IgD-negative memory B cell (primary cell): ENCODE measurements around the gene CYP4B1. TPM values are rescaled to one million over a fixed set of nuclear protein-coding genes. Genes with fewer than 3 reads are reported as not detected.
"Not testable (repeated sequence)": the region's sequence is repeated elsewhere in the genome, so short reads cannot be mapped to it uniquely, and the experiment has no call there.

Source experiments
- H3K27ac Mint-ChIP-seq, 3 donors: one replicate each; pipeline ENCODE4 v1.8.0; 2020 to 2022; ENCODE audit warnings: mild to moderate bottlenecking in 3 of 3, mixed read lengths in 3 of 3, moderate library complexity in 1 of 3
- H3K27me3 Mint-ChIP-seq: one replicate; pipeline ENCODE4 v1.8.0; 2021; ENCODE audit warnings: mixed read lengths
- H3K36me3 Mint-ChIP-seq: one replicate; pipeline ENCODE4 v1.8.0; 2020; ENCODE audit warnings: mild to moderate bottlenecking, mixed read lengths
- H3K4me1 Mint-ChIP-seq, 3 donors: one replicate each; pipeline ENCODE4 v1.8.0; 2020 to 2022; ENCODE audit warnings: mixed read lengths in 3 of 3, mild to moderate bottlenecking in 1 of 3
- H3K4me3 Mint-ChIP-seq, 4 donors: one replicate each; pipeline ENCODE4 v1.8.0; 2020 to 2022; ENCODE audit warnings: mild to moderate bottlenecking in 4 of 4, mixed read lengths in 4 of 4, moderate library complexity in 3 of 4
- H3K9me3 Mint-ChIP-seq, 3 donors: one replicate each; pipeline ENCODE4 v1.8.0; 2020 to 2021; ENCODE audit warnings: mixed read lengths in 3 of 3, mild to moderate bottlenecking in 1 of 3
- polyA plus RNA-seq: library from polyadenylated mRNA; unstranded; fragments of 300-500 nt; fragmentation: Illumina TruSeq; gene quantifications from one replicate; pipeline ENCODE4 v1.2.3, GENCODE V29; 2021

The CYP4B1 gene
- not detected for polyA plus RNA-seq

DNA sequence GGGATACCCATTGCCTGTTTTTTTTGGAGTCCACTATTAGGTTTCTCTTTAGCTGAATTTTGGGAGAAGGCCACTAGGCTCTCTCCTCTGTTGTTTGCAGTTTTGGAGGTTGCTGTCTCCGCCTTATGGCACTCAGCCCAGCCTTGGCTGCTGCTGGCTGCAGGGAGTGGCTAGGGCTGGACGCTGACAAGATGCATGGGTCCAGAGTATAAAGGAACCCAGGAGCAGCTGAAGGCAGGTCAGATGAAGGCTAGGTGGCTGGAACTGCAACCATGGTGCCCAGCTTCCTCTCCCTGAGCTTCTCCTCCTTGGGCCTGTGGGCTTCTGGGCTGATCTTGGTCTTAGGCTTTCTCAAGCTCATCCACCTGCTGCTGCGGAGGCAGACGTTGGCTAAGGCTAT is at the start of gene CYP4B1:
Gene CYP4B1, plus strand, starts transcription at position 237 of the 400 bp plus-strand sequence. Its CDS starts 36 bp downstream, at position 273.
- no peaks in the 10 kb centered on the region for H3K36me3 Mint-ChIP-seq
- H3K9me3 Mint-ChIP-seq, result no peaks in the 10 kb centered on the region
- no peak within 1 kb of the TSS for H3K4me3 Mint-ChIP-seq
- H3K27me3 Mint-ChIP-seq, result peaks cover 7% of the 10 kb centered on the region
- no peaks in the 10 kb centered on the region for H3K4me1 Mint-ChIP-seq
- no peak within 1 kb of the TSS for H3K27ac Mint-ChIP-seq

DNA sequence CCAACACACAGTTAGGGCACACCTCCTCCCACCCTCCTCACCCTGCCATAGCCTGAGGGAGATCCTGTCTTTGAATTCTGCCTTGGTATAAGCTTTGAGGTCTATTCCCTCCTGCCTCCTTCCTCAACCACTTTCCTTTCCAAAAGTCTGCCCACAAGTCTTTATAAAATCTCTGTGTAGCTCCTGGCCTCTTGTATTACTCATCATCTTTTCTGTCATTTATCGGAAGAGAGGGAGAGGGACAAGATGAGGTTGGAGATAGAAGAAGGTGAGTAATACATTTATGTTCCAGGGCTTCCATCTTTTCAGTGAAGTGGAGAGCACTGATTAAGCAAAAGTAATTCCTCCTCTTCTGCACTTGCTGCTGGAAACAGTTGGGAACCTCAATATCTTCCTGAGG is 49.4 kb upstream of the CYP4B1 start:
- H3K4me3 Mint-ChIP-seq, result no peak overlapping the region
- H3K9me3 Mint-ChIP-seq, result no peaks in the 10 kb centered on the region
- H3K27me3 Mint-ChIP-seq, result peaks cover 8% of the 10 kb centered on the region
- no peak overlapping the region for H3K27ac Mint-ChIP-seq
- H3K4me1 Mint-ChIP-seq, result no peaks in the 10 kb centered on the region
- H3K36me3 Mint-ChIP-seq, result no peaks in the 10 kb centered on the region

DNA sequence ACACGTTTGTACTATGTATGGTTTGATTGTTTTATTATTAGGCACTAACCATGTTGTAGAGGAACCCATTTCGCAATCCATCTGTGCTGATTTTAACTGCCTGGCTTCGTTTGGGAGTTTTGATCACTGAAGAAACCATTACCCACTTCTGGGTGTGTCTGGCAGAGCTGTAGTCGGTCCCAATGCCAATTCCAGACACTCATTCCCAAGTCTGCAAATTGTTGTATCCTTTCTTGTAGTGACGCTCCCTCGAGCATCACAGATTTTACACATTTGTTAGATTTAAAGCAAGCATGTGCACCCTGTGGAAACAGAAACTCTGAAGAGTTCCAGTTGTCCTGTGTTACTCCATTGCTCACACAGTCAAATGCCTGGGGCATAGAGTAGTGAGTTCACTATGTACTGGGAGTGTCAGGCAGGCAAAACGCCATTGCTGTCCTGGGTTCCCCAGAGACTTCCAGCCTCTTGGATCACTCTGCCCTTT is 48.9 kb upstream of the CYP4B1 start:
- Mint-ChIP-seq H3K4me3 (no peak overlapping the region), H3K27ac (no peak overlapping the region), H3K9me3 (no peaks in the 10 kb centered on the region), H3K27me3 (peaks cover 9% of the 10 kb centered on the region), H3K4me1 (no peaks in the 10 kb centered on the region), H3K36me3 (no peaks in the 10 kb centered on the region)

DNA sequence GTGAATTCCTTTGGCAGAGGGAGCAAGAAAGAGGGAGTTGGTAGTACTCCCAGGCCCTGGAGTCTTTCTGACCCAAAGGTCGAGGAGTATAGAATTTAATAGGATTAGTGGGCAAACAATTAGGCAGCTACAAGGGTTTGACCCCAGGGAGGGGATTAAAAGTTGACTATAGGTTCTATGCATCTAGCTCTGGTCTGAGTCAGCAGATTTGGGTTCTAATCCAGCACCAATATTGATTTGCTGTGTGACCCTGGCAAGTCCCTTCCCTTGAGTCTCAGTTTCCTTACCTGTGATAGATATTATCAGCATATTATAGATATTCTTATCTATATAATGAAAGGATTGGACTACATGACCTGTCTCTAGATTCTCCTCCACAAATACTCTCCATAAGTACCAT is 44.9 kb upstream of the CYP4B1 start:
- no peaks in the 10 kb centered on the region for H3K36me3 Mint-ChIP-seq
- no peaks in the 10 kb centered on the region for H3K4me1 Mint-ChIP-seq
- H3K27me3 Mint-ChIP-seq, result peaks cover 10% of the 10 kb centered on the region
- no peaks in the 10 kb centered on the region for H3K9me3 Mint-ChIP-seq
- no peak overlapping the region for H3K27ac Mint-ChIP-seq
- no peak overlapping the region for H3K4me3 Mint-ChIP-seq

DNA sequence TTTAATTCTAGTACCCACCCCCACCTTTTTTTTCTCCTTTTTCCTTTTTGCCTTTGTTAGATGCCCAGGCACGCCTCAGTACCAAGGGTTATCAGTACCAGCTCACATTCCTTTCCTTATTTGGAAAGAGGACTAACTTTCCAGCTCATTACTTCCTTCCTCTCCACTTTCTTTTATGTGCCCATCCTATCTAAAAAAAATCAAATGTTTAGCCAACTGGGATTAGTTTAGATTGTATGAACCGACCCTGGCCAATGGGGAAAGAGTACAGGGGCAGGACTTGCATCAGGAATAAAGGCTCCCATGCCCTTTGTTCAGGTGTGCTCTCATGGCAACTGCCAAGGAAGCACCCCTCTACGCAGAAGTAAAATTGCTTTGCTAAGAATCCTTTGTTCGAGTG is 44.1 kb upstream of the CYP4B1 start:
- not testable (repeated sequence) for H3K4me3 Mint-ChIP-seq, H3K27me3 Mint-ChIP-seq, H3K27ac Mint-ChIP-seq

DNA sequence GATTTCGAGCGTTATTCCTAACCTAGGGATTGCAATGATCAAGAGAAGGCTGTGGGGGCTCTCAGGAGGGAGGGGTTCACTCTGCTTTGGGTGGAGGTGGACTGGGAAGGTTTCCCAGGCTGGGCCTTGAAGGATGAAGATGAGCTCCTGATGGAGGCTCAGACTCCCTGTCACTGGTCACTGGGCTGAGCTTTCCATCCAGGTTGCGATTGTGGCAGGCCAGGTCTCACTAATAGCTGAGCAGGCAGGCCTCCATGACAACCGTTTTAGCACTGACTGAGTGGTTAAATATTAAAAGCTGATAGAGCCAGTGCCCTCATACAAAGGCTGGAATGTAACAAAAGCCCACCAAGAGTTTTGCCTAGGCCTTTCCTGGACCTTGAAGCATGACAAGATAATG is 43.7 kb upstream of the CYP4B1 start:
- no peak overlapping the region for H3K4me3 Mint-ChIP-seq
- peaks cover 10% of the 10 kb centered on the region for H3K27me3 Mint-ChIP-seq
- no peaks in the 10 kb centered on the region for H3K36me3 Mint-ChIP-seq

More for the DNA sequence above, 44.1 kb upstream of the CYP4B1 start:
- H3K4me1 Mint-ChIP-seq, H3K9me3 Mint-ChIP-seq, H3K36me3 Mint-ChIP-seq: not testable (repeated sequence)

DNA sequence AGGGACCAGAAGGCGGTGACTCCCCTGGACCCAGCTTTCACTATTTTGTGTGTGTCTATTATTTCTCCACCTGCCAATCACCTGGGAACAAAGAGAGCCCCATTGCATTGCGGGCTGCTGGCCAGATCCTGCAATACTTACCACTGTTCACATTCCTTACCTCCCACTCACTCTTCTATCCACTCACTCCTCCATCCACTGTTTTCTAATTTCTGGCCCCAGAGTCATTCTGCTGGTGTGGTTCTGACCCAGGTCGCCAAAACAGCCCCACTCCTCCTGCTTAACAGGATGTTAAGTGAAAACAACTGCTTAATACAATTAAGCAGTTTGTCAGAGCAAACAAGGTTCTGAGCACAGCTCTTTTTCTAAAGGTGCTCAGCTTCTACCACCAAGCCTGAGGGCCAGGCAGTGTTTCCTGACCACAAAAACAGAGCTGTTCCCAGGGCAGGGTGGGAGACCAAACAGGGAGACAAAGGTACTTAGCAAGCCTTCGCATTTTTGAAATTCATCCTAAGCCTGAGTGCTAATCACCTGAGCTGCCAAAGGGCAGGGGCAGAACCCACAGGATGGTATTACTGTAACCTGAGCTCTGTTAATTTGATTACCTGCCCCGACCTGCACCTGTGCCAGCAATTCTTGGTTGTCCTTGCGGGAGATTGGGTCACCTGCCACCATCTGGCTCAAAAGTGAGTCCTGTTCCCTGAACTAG is 41.4 kb upstream of the CYP4B1 start:
- Mint-ChIP-seq H3K27me3 (peaks cover 10% of the 10 kb centered on the region), H3K4me1 (peaks cover 0 to 2% (median 0%) of the 10 kb centered on the region in 3 donors), H3K9me3 (peaks cover 0 to 7% (median 0%) of the 10 kb centered on the region in 3 donors)

More for the DNA sequence above, 43.7 kb upstream of the CYP4B1 start:
- Mint-ChIP-seq H3K4me1 (no peaks in the 10 kb centered on the region), H3K9me3 (no peaks in the 10 kb centered on the region), H3K27ac (no peak overlapping the region)

DNA sequence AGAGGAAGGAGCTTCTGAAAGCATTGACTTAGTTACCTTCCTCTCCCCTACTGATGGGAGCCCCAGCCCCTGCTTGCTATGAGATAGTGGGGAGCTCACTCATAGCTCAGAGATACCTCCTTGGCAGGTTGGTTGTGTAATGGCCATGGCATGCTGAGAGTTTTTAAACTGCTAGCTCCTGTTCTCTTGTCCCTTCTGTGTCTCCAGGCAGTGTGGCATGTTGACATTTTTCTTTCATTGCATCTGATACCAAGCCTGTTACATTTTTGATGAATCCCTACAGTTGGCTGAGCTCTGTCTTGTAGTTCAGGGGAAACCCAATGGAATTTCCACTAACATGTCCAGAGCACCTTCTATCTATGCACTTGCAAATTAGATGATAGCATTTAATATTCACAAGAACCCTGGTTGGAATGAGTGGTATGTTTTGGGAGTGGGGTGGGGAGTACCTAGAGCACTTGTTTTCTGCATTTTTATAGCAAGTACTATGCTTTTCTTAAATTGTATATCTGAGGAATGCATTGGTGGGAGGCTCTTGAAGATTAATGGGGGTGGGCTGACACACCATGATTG is 40.8 kb upstream of the CYP4B1 start:
- H3K36me3 Mint-ChIP-seq, result no peaks in the 10 kb centered on the region
- H3K4me3 Mint-ChIP-seq, result no peak overlapping the region
- peaks cover 0 to 9% (median 0%) of the 10 kb centered on the region in 3 donors for H3K9me3 Mint-ChIP-seq
- H3K27ac Mint-ChIP-seq, result no peak overlapping the region
- H3K27me3 Mint-ChIP-seq, result peaks cover 10% of the 10 kb centered on the region
- peaks cover 0 to 2% (median 0%) of the 10 kb centered on the region in 3 donors for H3K4me1 Mint-ChIP-seq

More for the DNA sequence above, 41.4 kb upstream of the CYP4B1 start:
- Mint-ChIP-seq H3K36me3 (no peaks in the 10 kb centered on the region), H3K4me3 (no peak overlapping the region), H3K27ac (peak overlapping the region in 1 of 3 donors; percentile 17)

DNA sequence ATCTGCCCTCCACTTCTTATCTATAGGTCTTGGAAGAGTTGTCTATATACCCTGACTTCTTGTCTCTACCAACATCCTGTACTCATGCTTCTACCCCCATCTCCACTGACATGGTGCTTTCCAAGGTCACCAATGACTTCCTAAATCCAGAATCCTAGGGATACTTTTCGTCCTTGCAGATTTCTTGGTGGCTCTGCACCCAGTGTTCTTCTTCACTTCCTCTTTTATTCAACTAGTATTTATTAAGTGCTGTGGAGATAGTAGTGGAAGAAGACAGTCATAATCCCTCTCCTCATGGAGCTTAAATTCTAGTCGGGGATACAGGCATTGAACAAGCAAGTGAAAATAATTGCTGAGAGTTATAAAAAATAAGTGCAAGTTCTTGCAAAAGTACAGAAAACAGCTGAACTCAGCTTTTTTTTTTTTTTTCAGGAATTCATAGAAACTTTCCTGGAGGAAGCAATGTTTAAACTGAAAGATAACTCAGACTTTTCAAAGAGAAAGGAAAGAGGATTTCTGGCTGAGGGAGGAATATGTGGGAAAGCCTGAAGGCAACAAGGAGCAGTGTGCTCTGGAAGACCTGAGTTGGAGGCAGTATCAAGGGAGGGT is 38.2 kb upstream of the CYP4B1 start:
- Mint-ChIP-seq H3K27ac (no peak overlapping the region), H3K4me1 (peaks cover 0 to 2% (median 0%) of the 10 kb centered on the region in 3 donors), H3K36me3 (no peaks in the 10 kb centered on the region), H3K4me3 (no peak overlapping the region), H3K27me3 (peaks cover 13% of the 10 kb centered on the region), H3K9me3 (peaks cover 0 to 9% (median 0%) of the 10 kb centered on the region in 3 donors)

DNA sequence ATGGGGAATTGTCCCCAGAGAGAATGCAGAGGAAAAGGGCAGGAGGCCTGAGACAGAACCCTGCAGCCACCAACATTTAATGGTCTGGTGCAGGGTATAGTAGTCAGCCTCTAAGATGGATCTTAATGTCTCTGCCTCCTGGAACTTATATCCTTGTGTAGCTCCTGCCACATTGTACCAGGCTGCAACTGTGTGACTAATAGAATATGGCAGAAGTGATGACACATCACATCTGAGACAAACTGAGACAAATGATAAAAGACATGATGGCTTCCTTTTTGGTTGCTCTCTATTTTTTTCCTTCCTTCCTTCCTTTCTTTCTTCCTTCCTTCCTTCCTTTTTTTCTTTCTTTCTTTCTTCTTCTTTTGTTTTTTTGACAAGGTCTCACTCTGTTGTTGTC is 37.1 kb upstream of the CYP4B1 start:
- no peaks in the 10 kb centered on the region for H3K36me3 Mint-ChIP-seq
- H3K27ac Mint-ChIP-seq, result peak overlapping the region in 1 of 3 donors; percentile 37
- peaks cover 13% of the 10 kb centered on the region for H3K27me3 Mint-ChIP-seq
- H3K9me3 Mint-ChIP-seq, result peaks cover 0 to 9% (median 0%) of the 10 kb centered on the region in 3 donors
- H3K4me1 Mint-ChIP-seq, result peaks cover 0 to 2% (median 0%) of the 10 kb centered on the region in 3 donors
- no peak overlapping the region for H3K4me3 Mint-ChIP-seq

DNA sequence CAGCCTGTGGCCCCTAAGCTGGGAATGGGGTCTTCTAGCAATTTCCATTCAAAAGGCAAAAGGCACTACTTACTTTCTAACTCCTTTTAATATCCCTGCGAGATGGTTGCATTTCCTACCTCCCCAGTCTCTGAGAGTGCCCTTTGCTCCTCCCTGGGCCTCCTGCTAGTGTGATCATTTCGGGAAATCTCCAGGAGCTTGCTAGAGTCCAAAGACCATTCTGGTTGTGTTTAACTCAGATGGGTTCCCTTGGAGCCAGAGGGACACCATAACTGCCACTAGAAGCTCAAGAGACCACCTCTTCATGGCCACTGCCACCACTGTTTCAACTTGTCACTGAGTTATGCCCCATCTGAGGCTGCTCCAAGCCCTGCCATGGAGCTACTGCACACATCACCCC is 34.4 kb upstream of the CYP4B1 start:
- Mint-ChIP-seq H3K27ac (no peak overlapping the region), H3K27me3 (peaks cover 18% of the 10 kb centered on the region), H3K4me3 (no peak overlapping the region), H3K36me3 (no peaks in the 10 kb centered on the region), H3K9me3 (peaks cover 3 to 17% (median 4%) of the 10 kb centered on the region in 3 donors), H3K4me1 (peaks cover 0 to 2% (median 0%) of the 10 kb centered on the region in 3 donors)

DNA sequence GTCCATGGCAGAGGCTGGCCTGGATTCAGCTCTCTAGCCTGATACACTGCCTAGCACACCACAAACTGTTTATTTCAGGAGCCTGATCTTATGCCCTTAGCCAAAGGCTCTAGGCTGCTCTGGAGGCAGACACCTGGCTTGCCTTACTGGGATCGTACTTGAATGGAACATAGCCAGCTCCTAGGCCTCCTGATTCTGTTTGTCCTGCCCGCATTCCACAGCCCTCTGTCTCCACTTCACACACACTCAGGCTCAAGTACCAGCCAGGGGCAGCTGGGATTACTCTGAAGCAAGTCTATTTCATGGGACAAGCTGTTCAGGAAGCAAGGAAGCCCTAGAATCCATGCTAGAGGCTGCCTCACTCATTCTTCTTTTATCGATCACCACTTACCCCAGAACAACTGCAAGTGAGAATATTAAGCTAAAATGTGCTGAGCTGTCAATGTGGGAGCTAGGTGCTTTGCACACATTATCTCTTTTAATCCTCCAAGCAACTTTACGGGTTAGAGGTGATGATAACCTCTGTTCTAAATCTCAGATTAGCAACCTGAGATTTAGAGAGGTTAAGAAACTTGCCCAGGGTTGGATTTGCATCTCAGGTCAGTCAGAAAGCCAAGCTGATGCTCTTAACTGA is 31.1 kb upstream of the CYP4B1 start:
- Mint-ChIP-seq H3K36me3 (no peaks in the 10 kb centered on the region), H3K4me1 (peaks cover 0 to 3% (median 0%) of the 10 kb centered on the region in 3 donors), H3K9me3 (peaks cover 9 to 24% (median 21%) of the 10 kb centered on the region in 3 donors), H3K27ac (no peak overlapping the region), H3K27me3 (peaks cover 17% of the 10 kb centered on the region), H3K4me3 (peak overlapping the region in 1 of 4 donors; percentile 17)

DNA sequence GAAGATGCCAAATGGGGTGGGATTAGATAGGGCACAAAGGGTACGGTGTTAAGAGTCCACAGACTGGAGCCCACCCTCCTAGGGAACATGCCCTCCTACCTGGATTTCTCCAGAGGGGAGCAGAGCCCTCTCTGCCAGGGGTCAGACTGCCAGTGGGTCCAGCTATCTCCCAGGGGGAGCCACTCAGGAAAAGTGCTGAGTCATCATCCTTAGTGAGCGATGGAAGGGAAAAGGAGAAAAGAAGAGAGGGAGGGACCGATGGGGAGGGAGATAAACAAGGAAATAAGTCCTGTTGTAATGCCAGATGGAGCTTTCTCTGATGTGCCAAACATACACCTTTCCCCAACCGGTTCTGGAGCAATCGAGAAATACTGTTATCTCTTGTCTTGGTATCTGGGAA is 30.4 kb upstream of the CYP4B1 start:
- Mint-ChIP-seq H3K4me3 (peak overlapping the region in 1 of 4 donors; percentile 74), H3K9me3 (peaks cover 9 to 24% (median 21%) of the 10 kb centered on the region in 3 donors), H3K4me1 (peaks cover 0 to 3% (median 0%) of the 10 kb centered on the region in 3 donors), H3K27ac (no peak overlapping the region), H3K36me3 (no peaks in the 10 kb centered on the region), H3K27me3 (peaks cover 17% of the 10 kb centered on the region)

DNA sequence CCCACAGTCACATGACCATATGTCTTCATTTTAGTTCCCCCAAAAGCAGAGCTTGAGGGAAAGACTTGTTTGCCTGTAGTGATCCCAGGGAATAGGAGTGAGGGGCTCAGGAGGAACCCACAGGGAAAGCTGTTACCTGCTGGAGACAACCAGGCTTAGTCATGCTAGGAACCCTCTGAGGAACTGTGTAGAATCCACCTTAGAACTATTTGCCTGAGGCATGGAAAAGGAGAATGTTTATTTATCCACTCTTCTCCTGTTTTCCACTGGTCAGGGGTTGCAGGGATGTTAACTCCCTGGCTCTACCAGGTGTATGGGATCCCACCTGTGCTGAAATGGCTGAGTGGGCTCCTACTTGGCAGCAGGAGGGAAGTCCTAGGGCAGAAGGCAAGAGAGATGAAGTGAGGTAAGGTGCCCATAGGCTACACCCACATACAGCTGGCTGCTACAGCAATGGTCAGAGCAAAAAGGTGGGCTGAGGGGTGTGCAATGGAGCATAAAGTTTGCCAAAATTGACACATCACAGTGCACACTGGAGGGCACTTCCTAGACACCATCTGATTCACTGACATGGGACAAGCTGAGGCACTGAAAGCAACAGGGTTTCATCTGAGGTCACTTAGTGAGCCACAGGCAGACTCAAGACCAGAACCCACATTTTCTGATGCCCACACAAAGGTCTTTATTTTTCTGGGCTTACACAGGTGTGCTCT is 29.7 kb upstream of the CYP4B1 start:
- peaks cover 17% of the 10 kb centered on the region for H3K27me3 Mint-ChIP-seq
- H3K27ac Mint-ChIP-seq, result no peak overlapping the region
- H3K4me3 Mint-ChIP-seq, result peak overlapping the region in 1 of 4 donors; percentile 12
- H3K36me3 Mint-ChIP-seq, result no peaks in the 10 kb centered on the region
- H3K4me1 Mint-ChIP-seq, result peaks cover 0 to 3% (median 0%) of the 10 kb centered on the region in 3 donors
- peaks cover 9 to 24% (median 24%) of the 10 kb centered on the region in 3 donors for H3K9me3 Mint-ChIP-seq
